Natural killer cell (primary cell): ENCODE measurements around the gene KAZN. TPM values are rescaled to one million over a fixed set of nuclear protein-coding genes. Genes with fewer than 3 reads are reported as not detected.

Source experiments
- ATAC-seq, 3 donors: fragments of 150-1000 bp in 2 of 3; fragments of 200-7000 bp in 1 of 3; cut with Tn5 transposase; 1 replicate in 1 of 3; 2 replicates in 2 of 3; pipeline ENCODE4 v1.10.0; 2021; ENCODE audit warnings: mild to moderate bottlenecking in 2 of 3, moderate library complexity in 2 of 3
- DNase-seq, 2 donors: peaks; one replicate each; pipeline versions ENCODE4 v3.0.0 to v3.0.0-alpha.2; 2013 to 2021; ENCODE audit warnings: mixed read lengths in 1 of 2
- H3K27ac ChIP-seq: one replicate; pipeline ENCODE4 v1.5.1; 2013; ENCODE audit warnings: mild to moderate bottlenecking, low read length
- H3K27me3 ChIP-seq: one replicate; pipeline ENCODE4 v1.6.1; 2013; ENCODE audit warnings: low read length; ENCODE audit not compliant: control insufficient read depth, insufficient read depth
- H3K36me3 ChIP-seq: one replicate; pipeline ENCODE4 v1.6.1; 2013; ENCODE audit warnings: low read length; ENCODE audit not compliant: control insufficient read depth, insufficient read depth
- H3K4me1 ChIP-seq: one replicate; pipeline ENCODE4 v1.6.1; 2013; ENCODE audit warnings: low read length; ENCODE audit not compliant: control insufficient read depth, insufficient read depth
- H3K4me3 ChIP-seq: one replicate; pipeline ENCODE4 v1.5.1; 2013; ENCODE audit warnings: low read length
- H3K9me3 ChIP-seq: one replicate; pipeline ENCODE4 v1.6.1; 2013; ENCODE audit warnings: low read length; ENCODE audit not compliant: control insufficient read depth, insufficient read depth
- H3K27ac Mint-ChIP-seq, 2 donors: one replicate each; pipeline ENCODE4 v1.8.0; 2022; ENCODE audit warnings: mild to moderate bottlenecking in 2 of 2, mixed read lengths in 2 of 2, moderate library complexity in 1 of 2
- H3K27me3 Mint-ChIP-seq, 2 donors: one replicate each; pipeline ENCODE4 v1.8.0; 2022; ENCODE audit warnings: low read depth in 2 of 2, mixed read lengths in 2 of 2
- H3K36me3 Mint-ChIP-seq: one replicate; pipeline ENCODE4 v1.8.0; 2022; ENCODE audit warnings: mixed read lengths
- H3K4me1 Mint-ChIP-seq, 2 donors: one replicate each; pipeline ENCODE4 v1.8.0; 2022; ENCODE audit warnings: mixed read lengths in 2 of 2
- H3K4me3 Mint-ChIP-seq: one replicate; pipeline ENCODE4 v1.8.0; 2022; ENCODE audit warnings: mild to moderate bottlenecking, moderate library complexity, mixed read lengths
- H3K9me3 Mint-ChIP-seq, 2 donors: one replicate each; pipeline ENCODE4 v1.8.0; 2022; ENCODE audit warnings: mixed read lengths in 2 of 2
- WGBS: methylation state at CpG from one replicate; pipeline ENCODE4 v1.1.7; 2013; ENCODE audit warnings: missing lambda C conversion rate; ENCODE audit not compliant: insufficient coverage; 5-methylcytosine and 5-hydroxymethylcytosine counted together
- intact Hi-C: fragments of 100-400 bp; cut with micrococcal nuclease; formaldehyde crosslinking; loops from one replicate; pipeline ENCODE4 v1.14.2; 2022
- total RNA-seq, 4 donors: library from RNA; stranded (reverse); fragments of 120-200 nt in 1 of 4; gene quantifications; one replicate each; pipeline versions ENCODE4 v1.2.3 to v1.2.4, GENCODE V29; 2013 to 2022
- TF ChIP-seq, protein P1 (sequence below): fragments of 200-600 bp; IDR thresholded peaks from one replicate; pipeline ENCODE4 v1.8.0; 2022; ENCODE audit warnings: antibody characterized with exemption

The KAZN gene
- total RNA-seq, 3 donors from 2014 or later (not counting 1 experiment from before 2014, with no cell fraction given) = 1.2 to 2.0 (median 1.7) TPM

DNA sequence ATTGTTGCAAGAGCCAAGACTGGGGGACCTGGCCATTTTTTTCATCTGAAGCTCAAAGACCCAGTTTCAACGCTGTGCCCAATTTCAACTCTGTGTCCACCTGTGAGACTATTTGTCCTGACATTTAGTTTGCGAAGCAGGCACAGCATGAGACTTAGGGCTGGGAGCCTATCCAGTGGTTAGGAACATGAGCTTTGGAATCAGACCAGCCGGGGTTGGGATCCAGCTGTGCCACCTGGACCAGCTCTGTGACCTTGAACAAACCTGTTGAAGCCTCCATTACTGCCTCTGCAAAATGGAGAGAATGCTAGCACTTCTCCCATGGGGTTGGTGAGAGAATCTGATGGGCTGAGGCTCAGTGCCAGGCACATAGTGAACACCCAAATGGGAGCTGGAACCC lies 348.9 kb downstream of the KAZN start:
- Histone ChIP-seq H3K27ac (no peak overlapping the region), H3K9me3 (no peaks in the 10 kb centered on the region), H3K4me3 (no peak overlapping the region), H3K36me3 (no peaks in the 10 kb centered on the region), H3K27me3 (no peaks in the 10 kb centered on the region), H3K4me1 (no peaks in the 10 kb centered on the region)
- Mint-ChIP-seq H3K4me3 (no peak overlapping the region), H3K9me3 (no peaks in the 10 kb centered on the region), H3K4me1 (no peaks in the 10 kb centered on the region), H3K36me3 (no peaks in the 10 kb centered on the region), H3K27ac (no peak overlapping the region), H3K27me3 (peaks cover 0 to 9% of the 10 kb centered on the region in 2 donors)
- DNase-seq (no peak), ATAC-seq (no peak)
- TF ChIP-seq, protein P1, sequence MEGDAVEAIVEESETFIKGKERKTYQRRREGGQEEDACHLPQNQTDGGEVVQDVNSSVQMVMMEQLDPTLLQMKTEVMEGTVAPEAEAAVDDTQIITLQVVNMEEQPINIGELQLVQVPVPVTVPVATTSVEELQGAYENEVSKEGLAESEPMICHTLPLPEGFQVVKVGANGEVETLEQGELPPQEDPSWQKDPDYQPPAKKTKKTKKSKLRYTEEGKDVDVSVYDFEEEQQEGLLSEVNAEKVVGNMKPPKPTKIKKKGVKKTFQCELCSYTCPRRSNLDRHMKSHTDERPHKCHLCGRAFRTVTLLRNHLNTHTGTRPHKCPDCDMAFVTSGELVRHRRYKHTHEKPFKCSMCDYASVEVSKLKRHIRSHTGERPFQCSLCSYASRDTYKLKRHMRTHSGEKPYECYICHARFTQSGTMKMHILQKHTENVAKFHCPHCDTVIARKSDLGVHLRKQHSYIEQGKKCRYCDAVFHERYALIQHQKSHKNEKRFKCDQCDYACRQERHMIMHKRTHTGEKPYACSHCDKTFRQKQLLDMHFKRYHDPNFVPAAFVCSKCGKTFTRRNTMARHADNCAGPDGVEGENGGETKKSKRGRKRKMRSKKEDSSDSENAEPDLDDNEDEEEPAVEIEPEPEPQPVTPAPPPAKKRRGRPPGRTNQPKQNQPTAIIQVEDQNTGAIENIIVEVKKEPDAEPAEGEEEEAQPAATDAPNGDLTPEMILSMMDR = no peak
- intact Hi-C loops = no loop called here
- WGBS = 91% methylated on average over 3 of the region's 3 CpGs

DNA sequence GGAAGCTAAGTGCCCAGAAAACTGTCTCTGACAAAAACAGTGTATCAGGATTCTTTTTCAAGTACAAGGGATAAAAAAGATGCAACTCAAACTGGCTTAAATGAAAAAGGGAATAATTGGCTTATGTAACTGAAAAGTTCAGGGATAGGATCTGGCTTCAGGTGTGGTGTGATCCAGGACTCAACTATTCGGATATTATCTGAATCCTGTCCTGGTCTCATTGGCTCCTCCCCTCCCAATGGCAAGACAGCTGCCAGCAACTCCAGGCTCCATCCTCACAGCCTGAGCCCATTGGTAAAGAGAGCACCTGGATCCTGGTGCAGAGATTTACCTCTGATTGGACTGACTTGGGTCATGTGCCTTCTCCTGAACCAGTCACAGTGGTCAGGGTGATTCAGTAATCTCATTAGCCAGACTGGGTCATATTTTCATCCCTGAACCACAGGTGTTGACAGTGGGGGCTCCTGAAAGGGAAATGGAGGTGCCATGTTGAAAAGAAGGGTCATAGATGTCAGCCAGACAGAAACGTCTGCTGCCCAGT lies 349.7 kb downstream of the KAZN start:
- no peak overlapping the region for H3K4me3 ChIP-seq
- 81% methylated on average over 2 of the region's 2 CpGs for WGBS
- TF ChIP-seq, protein P1 = no peak
- no peak overlapping the region for H3K27ac ChIP-seq
- H3K27me3 ChIP-seq = no peaks in the 10 kb centered on the region
- H3K9me3 Mint-ChIP-seq = no peaks in the 10 kb centered on the region
- no peaks in the 10 kb centered on the region for H3K36me3 ChIP-seq
- DNase-seq (no peak), ATAC-seq (no peak)
- H3K4me1 Mint-ChIP-seq = no peaks in the 10 kb centered on the region
- intact Hi-C loops = no loop called here
- peaks cover 0 to 4% of the 10 kb centered on the region in 2 donors for H3K27me3 Mint-ChIP-seq
- no peak overlapping the region for H3K4me3 Mint-ChIP-seq
- no peak overlapping the region for H3K27ac Mint-ChIP-seq
- no peaks in the 10 kb centered on the region for H3K9me3 ChIP-seq
- no peaks in the 10 kb centered on the region for H3K36me3 Mint-ChIP-seq
- no peaks in the 10 kb centered on the region for H3K4me1 ChIP-seq

DNA sequence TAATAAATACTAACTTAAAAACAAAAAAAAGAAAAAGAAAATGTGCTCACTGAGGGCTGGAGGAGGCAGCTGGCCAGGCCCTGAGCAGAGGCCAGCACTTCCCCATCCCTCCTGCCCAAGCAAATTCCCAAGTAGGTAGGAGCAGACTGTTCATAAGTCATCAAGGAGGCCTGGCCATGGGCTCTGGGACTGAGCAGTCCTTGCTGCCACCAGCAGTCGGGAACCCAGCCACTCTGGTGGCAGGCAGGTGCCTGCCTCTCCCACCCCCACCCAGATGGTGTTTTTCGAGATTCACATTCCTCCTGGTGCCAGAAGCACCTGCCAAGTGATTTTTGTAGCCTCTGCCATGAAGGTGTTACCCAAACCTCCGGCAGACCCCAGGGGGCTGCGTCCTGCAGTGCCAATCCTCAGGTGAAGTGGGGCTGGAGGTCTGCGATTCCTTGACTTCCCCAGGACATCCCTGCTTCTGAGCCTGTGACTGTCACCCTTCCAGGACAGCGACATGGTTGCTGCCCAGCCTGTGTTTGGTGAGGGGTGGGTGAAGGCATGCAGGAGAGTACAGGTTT lies 350.9 kb downstream of the KAZN start:
- H3K27me3 ChIP-seq = no peaks in the 10 kb centered on the region
- H3K4me1 Mint-ChIP-seq = no peaks in the 10 kb centered on the region
- H3K36me3 Mint-ChIP-seq = no peaks in the 10 kb centered on the region
- DNase-seq (no peak), ATAC-seq (no peak)
- H3K27ac Mint-ChIP-seq = no peak overlapping the region
- intact Hi-C loops = no loop called here
- H3K27me3 Mint-ChIP-seq = peaks cover 0 to 4% of the 10 kb centered on the region in 2 donors
- H3K4me1 ChIP-seq = no peaks in the 10 kb centered on the region
- no peak overlapping the region for H3K4me3 Mint-ChIP-seq
- 79% methylated on average over 6 of the region's 6 CpGs for WGBS
- H3K27ac ChIP-seq = no peak overlapping the region
- TF ChIP-seq, protein P1 = no peak
- no peak overlapping the region for H3K4me3 ChIP-seq
- H3K9me3 Mint-ChIP-seq = no peaks in the 10 kb centered on the region
- H3K9me3 ChIP-seq = no peaks in the 10 kb centered on the region
- no peaks in the 10 kb centered on the region for H3K36me3 ChIP-seq
